GM18909 (cell line): ENCODE results near the gene RPL10.

Experiments used
- ATAC-seq: cut with Tn5 transposase; IDR thresholded peaks from one replicate; pipeline ENCODE4 v1.9.1; 2021; ENCODE audit warnings: mild to moderate bottlenecking; ENCODE audit not compliant: unreplicated experiment, poor library complexity

The RPL10 gene

GRCh38 chrX:154360155-154360713 is 37.9 kb upstream of the RPL10 start:
- ATAC-seq, result no peak

DNA sequence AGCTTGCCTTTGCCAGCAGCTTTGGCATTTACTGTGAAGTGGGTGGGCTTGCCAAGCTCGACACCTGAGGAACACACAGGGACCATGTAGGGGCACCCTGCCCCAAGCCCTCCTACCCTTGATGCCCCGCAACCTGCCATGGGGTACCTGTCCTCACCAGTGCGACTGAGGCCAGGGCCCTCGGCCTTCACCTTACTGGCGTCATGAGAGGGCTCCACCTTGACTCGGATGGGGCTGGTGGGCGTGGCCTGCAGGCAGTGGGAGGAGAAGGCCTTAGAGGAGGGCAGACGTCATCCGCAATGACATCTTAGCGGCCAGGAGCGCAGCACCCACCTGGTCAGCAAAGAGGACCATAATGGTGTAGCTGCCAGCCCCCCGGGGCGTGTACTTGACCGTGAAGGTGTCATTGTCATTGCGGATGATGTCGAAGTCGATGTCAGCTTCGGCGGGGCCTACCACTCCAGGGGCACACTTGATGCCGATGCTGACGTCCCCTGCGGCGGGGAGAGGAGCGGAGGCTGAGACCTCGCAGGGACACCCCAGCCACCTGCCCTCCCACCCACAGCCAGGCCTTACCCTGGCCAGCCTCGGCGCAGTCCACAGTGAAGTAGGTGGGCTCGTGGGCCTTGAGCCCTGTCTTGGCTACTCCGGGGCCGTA is 36.0 kb upstream of the RPL10 start:
- no peak for ATAC-seq

DNA sequence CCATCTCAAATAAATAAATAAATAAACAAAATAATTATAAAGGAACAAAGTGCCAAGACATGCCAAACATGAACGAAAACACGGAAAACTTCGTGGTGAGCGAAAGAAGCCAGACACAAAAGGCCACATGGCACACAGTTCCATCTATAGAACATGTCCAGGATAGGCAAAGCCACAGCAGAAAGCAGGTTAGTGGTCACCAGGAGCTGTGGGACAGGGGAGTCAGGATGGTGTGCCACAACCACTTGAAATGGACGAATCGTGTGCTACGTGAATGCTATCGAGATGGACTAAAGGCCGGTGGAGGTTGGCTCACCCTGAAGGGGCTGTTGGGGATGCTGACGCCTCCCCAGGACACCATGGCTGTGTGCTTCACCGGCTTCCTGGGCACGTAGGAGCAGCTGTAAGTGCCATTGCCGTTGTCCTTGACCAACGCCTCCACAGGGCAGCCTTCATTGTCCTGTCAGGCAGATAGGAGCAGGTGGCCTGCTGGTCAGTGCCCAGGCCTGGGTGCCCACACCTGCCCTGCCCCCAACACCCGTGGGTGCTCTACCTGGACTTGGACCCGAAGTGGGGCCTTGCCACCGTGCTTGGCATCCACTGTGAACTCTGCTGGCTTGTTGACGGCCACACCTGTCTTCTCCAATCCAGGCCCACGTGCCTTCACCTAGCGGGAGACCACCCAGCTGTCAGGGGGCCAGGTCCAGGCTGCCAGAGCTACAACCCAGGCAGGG is 34.3 kb upstream of the RPL10 start:
- ATAC-seq, result no peak

DNA sequence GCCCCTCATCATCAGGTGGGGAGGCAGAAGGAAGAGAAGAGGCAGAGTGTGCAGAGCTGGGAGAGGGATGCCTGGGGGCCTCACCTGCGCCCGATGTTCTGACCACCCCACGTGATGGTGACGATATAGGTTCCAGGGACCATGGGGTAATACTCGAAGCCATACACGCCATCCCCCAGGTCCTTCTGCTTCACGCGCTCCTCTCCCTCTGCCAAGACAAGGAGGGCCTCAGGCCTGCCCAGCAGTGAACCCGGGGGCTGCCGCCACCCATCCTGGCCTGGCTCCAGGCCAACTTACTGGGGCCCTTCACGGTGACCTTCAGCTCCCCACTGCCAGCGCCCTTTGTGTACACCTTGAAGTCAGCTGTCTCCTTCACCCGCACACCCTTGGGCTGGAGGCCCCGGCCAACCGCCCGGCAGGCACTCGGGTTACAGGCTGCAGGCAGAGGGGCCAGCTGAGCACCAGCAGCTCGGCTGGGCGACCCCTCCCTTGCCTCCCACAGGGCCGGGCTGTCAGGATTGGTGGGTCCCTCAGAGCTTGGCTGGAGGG is 33.1 kb upstream of the RPL10 start:
- ATAC-seq, result no peak

- no peak for ATAC-seq
Measured at GRCh38 chrX:154365997-154366665, 32.0 kb upstream of the RPL10 start.

- no peak for ATAC-seq
Measured at GRCh38 chrX:154366666-154367055, 31.5 kb upstream of the RPL10 start.

DNA sequence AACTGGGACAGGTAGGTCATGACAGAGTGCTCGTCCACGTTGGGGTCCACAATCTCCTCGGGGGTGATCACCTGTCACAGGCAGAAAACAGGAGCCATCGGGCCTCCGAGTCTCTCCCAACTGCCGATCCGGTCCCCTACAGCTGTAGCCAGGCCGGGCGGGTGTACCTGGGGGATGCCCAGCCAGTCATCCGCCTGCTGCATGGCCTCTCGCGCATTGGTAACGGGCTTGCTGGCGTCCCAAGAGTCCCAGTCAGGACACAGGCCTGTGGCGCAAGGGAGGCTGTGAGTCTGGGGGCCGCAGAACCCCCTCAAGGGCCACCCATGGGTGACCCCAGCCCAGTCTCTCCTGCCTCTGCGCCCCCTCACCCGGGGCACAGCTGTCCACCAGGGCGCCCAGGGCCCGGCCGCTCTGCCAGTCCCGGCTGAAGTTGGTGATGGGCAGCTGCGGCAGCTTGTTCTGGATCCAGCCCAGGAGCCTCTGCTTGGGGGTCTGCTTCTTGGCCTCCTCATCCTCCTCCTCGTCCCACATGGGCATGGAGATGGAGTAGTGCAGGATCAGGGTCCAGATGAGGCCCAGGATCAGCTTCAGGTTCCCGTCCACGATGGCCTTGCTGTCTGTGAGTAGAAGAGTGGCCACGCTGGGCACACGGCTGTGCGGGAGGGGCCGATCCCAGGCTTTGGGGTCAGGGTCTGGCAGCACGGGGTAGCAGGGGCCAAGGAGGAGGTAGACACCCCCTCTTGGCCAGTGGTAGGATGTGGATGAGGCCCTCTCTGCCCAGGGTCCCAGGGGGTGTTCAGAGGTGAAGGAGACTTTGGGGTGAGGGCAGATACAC is 30.5 kb upstream of the RPL10 start:
- no peak for ATAC-seq

DNA sequence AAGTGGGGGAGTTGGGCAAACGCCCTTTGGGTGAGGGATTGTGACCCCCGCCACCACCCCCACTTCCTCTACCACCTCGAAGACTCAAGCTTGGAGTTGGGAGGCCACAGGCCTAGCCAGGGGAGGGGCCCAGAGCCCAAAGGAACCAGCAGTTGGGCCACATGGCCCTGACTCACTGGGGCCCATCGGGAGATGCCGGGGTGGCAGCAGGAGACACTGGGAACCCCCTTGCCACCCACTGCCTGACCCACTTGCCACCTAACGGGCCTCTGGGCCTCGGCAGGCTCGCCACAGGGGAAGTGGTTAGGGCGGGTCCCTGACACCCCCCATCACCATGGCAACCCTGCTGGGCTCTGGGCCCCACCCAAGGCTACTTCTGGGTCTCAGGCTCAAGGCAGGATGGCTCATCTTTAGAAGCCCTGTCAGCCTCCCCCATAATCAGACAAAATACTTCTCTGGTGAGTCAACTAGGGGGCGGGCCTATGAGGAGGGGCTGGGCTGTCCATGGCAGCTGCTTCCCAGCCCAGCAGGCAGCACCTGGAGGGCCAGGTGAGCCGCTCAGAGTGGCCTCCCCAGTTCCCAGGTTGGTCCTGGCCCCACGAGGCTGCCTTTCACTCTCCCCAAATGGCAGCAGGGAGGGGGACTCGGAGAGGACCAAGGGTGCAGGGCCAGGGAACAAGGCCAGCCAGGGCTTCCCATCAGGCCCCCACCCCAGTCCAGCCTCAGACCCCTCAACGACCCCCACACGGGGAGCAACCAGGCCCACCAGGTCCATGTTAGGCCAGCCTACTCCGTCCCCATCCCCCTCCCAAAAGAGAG is 29.3 kb upstream of the RPL10 start:
- ATAC-seq, result no peak

GRCh38 chrX:154369449-154370299 is 28.5 kb upstream of the RPL10 start:
- ATAC-seq, result no peak

DNA sequence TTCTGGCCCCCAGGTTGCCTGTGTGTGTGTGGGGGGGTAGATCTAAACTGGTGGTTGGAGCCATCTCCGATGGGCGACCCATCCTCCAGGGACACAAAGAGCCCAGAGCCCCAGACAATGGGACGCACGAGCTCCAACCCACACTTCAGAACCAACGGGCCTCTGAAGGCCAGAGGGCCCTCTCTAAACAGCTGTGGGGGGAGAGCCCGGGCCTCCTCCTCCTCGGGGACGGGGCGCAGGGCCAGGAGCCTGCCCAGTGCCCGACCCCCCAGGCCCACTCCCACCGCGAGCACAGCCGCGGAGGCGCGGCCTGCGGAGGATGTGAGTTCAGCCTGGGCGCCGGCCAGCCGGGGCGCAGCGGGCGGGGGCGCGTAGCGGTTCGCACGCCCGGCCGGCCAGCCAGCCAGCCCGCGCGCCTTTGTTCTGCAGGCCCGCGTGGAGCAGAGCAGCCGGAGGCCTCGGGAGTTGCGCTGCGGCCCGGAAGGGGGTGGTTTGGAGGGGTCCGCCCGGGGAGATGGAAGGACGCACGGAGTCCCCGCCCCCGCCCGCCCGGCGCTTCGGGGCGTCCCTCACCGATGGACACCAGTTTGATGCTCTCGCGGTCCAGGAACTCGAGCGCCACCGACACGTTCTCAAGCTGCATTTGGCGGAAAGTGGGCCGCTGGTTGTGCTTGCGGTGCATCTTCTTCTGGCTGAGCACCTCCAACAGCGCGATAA is 27.7 kb upstream of the RPL10 start:
- no peak for ATAC-seq

DNA sequence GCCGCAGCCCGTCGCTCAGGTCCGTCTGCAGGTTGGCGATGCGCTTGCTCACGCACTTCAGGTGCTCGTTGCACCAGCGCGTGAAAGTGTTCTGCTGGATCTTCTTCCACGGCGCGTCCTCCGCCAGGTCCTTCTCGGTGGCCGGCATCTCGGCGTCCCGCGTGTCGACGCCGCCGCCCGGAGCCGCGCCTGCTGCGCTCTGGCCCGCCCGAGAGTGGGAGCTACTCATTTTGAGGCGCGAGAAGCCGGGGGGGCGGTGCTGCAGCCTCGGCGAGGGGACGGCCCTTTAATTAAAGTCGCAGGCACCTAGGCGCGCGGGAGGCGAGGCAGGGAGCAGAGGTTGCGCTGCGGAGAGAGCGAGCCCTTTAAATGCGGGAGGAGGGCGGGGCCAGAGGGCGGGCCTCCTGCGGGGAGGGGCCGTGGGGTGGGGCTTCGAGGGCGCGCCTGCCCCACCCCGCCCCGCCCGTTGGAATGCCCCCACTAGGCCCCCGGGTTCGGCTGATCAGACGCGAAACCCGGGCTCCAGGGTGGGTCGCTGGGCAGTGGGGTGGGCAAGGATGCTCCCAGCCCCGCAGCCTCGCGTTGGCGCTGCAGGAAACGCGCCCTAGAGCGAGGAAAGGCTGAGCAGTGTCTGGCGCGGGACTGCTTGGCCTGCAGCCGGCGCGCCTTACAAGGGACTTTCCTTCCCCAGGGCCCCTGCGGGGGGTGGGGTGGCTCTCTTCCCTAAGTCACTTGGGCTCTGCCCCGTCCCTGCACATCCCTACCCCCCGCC is 27.0 kb upstream of the RPL10 start:
- peak; percentile 61 for ATAC-seq

GRCh38 chrX:154371789-154372300 is 26.3 kb upstream of the RPL10 start:
- ATAC-seq, result no peak

GRCh38 chrX:154372612-154373022 is 25.6 kb upstream of the RPL10 start:
- no peak for ATAC-seq

- ATAC-seq, result no peak
Measured at GRCh38 chrX:154373340-154374306, 24.6 kb upstream of the RPL10 start.

DNA sequence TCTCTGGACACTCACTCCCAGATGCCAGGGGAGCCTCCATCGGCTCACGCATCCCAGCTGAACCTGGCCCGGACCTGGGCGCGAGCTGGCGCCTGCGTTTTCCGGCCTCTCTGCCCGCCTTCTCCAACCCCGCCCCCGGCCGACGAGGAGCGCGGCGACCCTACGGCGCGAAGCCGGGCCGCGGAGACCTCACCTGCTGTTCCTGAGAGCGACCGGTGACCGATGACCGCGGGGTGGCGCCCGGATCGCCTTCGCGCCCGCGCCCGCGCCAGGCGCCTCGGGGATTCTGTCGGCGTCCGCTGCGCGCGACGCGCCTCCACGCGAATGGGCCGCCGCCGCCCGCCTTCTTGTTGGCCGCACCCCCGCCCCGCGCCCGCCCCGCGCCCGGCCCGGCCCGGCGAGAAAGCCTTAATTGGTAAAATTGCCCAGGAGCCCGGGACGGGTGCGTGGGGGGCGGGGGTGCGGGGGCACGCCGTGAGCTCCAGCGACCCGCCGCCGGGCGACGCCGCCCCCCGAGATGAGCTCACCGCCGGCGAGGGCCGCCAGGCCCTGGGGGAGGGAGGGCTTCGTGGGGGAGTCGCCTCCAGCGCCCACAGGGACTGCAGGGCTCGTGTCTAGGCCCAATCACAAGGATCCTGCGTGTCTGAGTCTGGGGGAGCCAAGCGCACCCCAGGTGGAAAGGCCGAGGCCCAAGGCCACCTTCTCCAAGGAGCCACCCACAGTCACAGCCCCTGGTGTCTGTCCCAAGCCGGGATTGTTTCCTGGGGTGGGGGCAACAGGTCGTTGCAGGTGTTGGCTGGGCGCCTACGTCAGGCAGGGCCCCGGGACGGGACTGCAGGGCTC is 23.6 kb upstream of the RPL10 start, which contains the start of gene FLNA:
Gene FLNA (minus strand): TSS at position 322 of the 843 bp plus-strand sequence. CDS start 3,389 bp downstream, outside the sequence.
- ATAC-seq, result no peak
